Effector memory CD8-positive, alpha-beta T cell (primary cell): Measurements from ENCODE around the gene INKA1.
"Not testable (repeated sequence)": the region's sequence is repeated elsewhere in the genome, so short reads cannot be mapped to it uniquely, and the experiment has no call there.

Source experiments
- ATAC-seq: fragments of 150-1000 bp; cut with Tn5 transposase; replicated peaks from 2 replicates; pipeline ENCODE4 v1.10.0; 2021; ENCODE audit warnings: mild to moderate bottlenecking, moderate library complexity
- DNase-seq, 3 experiments: peaks; one replicate each; pipeline ENCODE4 v3.0.0; 2021
- H3K27ac Mint-ChIP-seq, 2 donors: one replicate each; pipeline ENCODE4 v1.8.0; 2022; ENCODE audit warnings: mild to moderate bottlenecking in 2 of 2, mixed read lengths in 2 of 2, moderate library complexity in 2 of 2
- H3K27me3 Mint-ChIP-seq, 2 donors: one replicate each; pipeline ENCODE4 v1.8.0; 2022; ENCODE audit warnings: mixed read lengths in 2 of 2
- H3K36me3 Mint-ChIP-seq: one replicate; pipeline ENCODE4 v1.8.0; 2022; ENCODE audit warnings: mild to moderate bottlenecking, moderate library complexity, mixed read lengths; ENCODE audit not compliant: insufficient read depth
- H3K4me1 Mint-ChIP-seq, 2 donors: one replicate each; pipeline ENCODE4 v1.8.0; 2022; ENCODE audit warnings: low read depth in 2 of 2, mixed read lengths in 2 of 2
- H3K4me3 Mint-ChIP-seq, 2 donors: one replicate each; pipeline ENCODE4 v1.8.0; 2022; ENCODE audit warnings: mild to moderate bottlenecking in 2 of 2, mixed read lengths in 2 of 2, moderate library complexity in 2 of 2
- H3K9me3 Mint-ChIP-seq, 2 donors: one replicate each; pipeline ENCODE4 v1.8.0; 2022; ENCODE audit warnings: mixed read lengths in 2 of 2
- total RNA-seq, 9 experiments: gene quantifications; one replicate each; lab custom pipeline; 2026; lab: John Stamatoyannopoulos, UW

The INKA1 gene
- total RNA-seq = 0 to 1.2 (median 0.43) reads per million in 9 experiments

DNA sequence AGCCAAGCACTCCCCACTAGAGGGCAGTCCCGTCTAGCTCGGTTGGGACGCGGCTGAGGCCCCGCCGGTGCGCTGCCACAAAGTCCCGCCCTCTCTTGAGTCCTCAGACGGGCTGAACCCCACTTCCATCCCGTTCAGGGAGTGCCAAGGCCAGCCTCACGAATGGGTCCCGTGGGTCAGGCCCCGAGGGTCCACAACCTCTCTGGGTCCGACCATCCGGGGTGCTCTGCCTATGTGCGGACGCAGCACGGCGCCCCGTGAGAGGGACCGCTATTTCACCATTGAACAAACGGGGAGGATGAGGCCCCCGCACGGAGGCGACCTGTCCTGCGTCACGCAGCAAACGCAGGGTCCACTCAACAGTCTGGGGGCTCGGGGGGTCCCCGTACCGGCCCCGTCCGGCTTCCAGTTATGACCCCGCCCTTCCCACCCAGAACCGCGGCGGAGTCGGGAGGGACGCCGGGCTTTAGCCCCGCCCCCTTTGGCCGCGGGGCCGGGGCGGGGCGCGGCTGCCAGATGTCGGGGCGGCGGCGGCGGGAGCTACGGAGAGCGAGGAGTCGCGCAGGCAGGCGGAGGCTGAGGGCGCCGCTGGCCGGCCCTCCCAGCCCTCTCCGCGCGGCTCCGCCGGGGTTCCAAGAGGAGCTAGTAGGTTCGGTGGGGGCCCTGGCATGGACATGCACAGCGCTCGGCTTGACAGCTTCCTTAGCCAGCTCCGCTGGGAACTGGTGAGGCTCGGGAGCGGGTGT lies at the start of gene INKA1:
INKA1 (plus strand) TSS at position 543 of the 746 bp plus-strand sequence; CDS start at position 675, 132 bp downstream.
- DNase-seq (peak; percentile 86 to 89 (median 88)), ATAC-seq (peak; percentile 87)
- Mint-ChIP-seq H3K27me3 (no peaks in the 10 kb centered on the region), H3K4me1 (peaks cover 22% of the 10 kb centered on the region in 2 donors), H3K4me3 (peak within 1 kb of the TSS; percentile 77 to 82), H3K9me3 (no peaks in the 10 kb centered on the region), H3K36me3 (peaks cover 3% of the 10 kb centered on the region), H3K27ac (peak within 1 kb of the TSS; percentile 92)

DNA sequence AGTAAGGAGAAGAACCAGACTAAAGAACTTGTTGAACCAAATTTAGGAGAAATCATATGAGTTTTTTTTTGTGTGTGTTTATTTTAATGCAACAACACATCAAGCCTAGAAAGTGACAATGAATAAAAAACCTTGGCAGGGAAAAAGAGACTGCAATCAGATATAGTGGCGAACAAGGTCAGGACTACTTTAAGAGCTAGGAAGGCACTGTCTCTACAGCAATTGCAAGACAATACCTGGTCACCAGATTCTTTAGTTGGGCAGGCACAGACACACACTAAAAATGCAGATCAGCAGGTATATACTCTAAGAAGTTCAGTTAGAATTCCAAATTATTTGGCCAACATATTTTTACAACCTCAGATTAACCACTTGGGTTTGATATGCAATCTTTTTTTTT lies 48.5 kb upstream of the INKA1 start:
- H3K4me3 Mint-ChIP-seq = no peak overlapping the region
- ATAC-seq = no peak
- H3K4me1 Mint-ChIP-seq = peaks cover 22 to 55% of the 10 kb centered on the region in 2 donors
- H3K36me3 Mint-ChIP-seq = peaks cover 3% of the 10 kb centered on the region
- H3K27me3 Mint-ChIP-seq = no peaks in the 10 kb centered on the region
- DNase-seq = no peak
- H3K27ac Mint-ChIP-seq = peak overlapping the region in 1 of 2 donors; percentile 52
- no peaks in the 10 kb centered on the region for H3K9me3 Mint-ChIP-seq

DNA sequence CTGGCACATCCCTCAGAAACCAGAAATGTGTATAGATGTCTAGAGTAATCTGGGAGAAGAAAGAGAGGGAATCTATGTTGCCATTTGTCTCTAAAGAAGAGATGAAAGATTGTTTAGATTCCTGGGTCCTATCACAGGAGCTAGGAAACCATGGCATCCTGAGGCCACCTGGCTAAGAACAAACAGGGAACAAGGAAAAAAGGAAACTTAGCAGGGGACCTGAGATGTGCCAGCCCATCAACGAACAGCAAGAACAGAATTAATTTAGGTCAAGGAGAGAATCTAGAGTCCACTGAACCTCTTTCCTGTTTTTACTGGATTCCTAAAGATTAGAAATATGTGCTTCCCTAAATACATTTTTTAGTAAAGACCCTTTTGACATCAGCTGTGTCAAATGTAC lies 47.0 kb upstream of the INKA1 start:
- Mint-ChIP-seq H3K4me3 (no peak overlapping the region), H3K27me3 (no peaks in the 10 kb centered on the region), H3K27ac (peak overlapping the region in 1 of 2 donors; percentile 49)

DNA sequence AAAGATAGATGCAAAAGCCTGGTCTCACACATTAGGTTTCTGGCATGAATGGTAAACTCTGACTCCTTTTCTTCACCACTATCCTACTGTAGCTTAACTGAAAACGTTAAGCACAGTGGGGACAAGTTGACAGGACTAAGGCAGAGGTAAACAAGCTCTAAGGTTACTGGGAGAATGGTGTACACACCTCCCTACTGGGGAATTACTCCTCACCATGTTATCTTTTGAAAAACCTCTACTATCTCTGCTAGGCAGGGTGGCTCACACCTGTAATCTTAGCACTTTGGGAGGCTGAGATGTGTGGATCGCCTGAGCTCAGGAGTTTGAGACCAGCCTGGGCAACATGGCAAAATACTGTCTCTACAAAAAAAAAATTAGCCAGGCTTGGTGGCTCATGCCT lies 45.9 kb upstream of the INKA1 start:
- H3K4me1 Mint-ChIP-seq = peaks cover 24 to 54% of the 10 kb centered on the region in 2 donors
- H3K36me3 Mint-ChIP-seq = no peaks in the 10 kb centered on the region
- no peaks in the 10 kb centered on the region for H3K9me3 Mint-ChIP-seq
- no peak for ATAC-seq
- DNase-seq = no peak
- peak overlapping the region in 1 of 2 donors; percentile 4 for H3K27ac Mint-ChIP-seq
- H3K4me3 Mint-ChIP-seq = no peak overlapping the region
- no peaks in the 10 kb centered on the region for H3K27me3 Mint-ChIP-seq

More for the DNA sequence above, 47.0 kb upstream of the INKA1 start:
- H3K4me1 Mint-ChIP-seq = peaks cover 24 to 54% of the 10 kb centered on the region in 2 donors
- ATAC-seq (no peak), DNase-seq (no peak)
- peaks cover 3% of the 10 kb centered on the region for H3K36me3 Mint-ChIP-seq
- no peaks in the 10 kb centered on the region for H3K9me3 Mint-ChIP-seq

DNA sequence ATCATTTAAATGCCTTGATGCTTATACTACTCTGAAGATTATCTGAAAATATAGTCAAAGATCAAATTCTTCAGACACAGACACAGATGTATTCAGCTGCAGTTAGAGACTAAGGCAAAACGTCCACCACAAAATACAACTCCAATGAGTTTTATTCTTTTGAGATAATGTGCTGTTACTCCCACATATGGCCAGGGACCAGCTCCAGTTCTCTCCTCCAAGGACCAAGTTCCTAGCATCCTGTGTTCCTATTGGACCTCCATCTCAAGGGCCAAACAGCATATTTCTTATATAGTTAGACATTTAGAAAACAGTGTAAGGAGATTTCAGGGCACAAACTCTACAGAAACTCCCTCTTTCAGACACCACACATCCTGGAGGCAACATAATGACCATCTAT lies 43.8 kb upstream of the INKA1 start:
- Mint-ChIP-seq H3K9me3 (no peaks in the 10 kb centered on the region), H3K4me1 (peaks cover 20 to 47% of the 10 kb centered on the region in 2 donors), H3K27me3 (no peaks in the 10 kb centered on the region), H3K27ac (peak overlapping the region in 1 of 2 donors; percentile 44), H3K4me3 (no peak overlapping the region), H3K36me3 (peaks cover 9% of the 10 kb centered on the region)
- no peak for DNase-seq
- ATAC-seq = no peak

DNA sequence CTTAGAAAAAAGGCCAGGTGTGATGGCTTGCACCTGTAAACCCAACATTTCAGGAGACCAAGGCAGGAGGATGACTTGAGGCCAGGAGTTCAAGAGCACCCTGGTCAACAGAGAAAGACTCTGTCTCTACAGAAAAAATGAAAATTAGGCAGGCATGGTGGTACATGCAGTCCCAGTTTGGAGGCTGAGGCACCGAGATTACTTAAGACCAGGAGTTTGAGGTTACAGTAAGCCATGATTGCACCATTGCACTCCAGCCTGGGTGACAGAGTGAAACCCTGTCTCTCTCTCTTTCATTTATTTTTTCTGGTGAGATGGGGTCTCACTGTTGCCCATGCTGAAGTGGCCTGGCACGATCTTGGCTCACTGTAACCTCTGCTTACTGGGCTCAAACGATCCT lies 41.4 kb upstream of the INKA1 start:
- ATAC-seq (no peak), DNase-seq (no peak)
- H3K27ac Mint-ChIP-seq = no peak overlapping the region
- no peaks in the 10 kb centered on the region for H3K9me3 Mint-ChIP-seq
- H3K27me3 Mint-ChIP-seq = no peaks in the 10 kb centered on the region
- H3K4me3 Mint-ChIP-seq = no peak overlapping the region
- H3K36me3 Mint-ChIP-seq = peaks cover 9% of the 10 kb centered on the region
- H3K4me1 Mint-ChIP-seq = peaks cover 14 to 36% of the 10 kb centered on the region in 2 donors

DNA sequence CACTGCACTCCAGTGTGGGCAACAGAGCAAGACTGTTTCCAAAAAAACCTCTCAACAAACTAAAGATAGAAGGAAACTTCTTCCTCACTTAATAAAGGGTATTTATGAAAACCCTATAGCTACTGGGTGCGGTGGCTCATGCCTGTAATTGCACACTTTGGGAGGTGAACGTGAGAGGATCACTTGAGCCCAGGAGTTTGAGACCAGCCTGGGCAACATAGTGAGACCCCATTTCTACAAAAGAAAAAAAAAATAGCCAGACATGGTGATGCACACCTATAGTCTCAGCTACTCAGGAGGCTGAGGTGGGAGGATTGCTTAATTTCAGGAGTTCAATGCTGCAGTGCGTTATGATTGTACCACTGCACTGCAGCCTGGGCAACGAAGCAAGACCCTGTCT lies 39.1 kb upstream of the INKA1 start:
- no peak overlapping the region for H3K27ac Mint-ChIP-seq
- DNase-seq (no peak), ATAC-seq (no peak)
- no peaks in the 10 kb centered on the region for H3K9me3 Mint-ChIP-seq
- peaks cover 8 to 21% of the 10 kb centered on the region in 2 donors for H3K4me1 Mint-ChIP-seq
- peaks cover 9% of the 10 kb centered on the region for H3K36me3 Mint-ChIP-seq
- H3K27me3 Mint-ChIP-seq = no peaks in the 10 kb centered on the region
- no peak overlapping the region for H3K4me3 Mint-ChIP-seq

DNA sequence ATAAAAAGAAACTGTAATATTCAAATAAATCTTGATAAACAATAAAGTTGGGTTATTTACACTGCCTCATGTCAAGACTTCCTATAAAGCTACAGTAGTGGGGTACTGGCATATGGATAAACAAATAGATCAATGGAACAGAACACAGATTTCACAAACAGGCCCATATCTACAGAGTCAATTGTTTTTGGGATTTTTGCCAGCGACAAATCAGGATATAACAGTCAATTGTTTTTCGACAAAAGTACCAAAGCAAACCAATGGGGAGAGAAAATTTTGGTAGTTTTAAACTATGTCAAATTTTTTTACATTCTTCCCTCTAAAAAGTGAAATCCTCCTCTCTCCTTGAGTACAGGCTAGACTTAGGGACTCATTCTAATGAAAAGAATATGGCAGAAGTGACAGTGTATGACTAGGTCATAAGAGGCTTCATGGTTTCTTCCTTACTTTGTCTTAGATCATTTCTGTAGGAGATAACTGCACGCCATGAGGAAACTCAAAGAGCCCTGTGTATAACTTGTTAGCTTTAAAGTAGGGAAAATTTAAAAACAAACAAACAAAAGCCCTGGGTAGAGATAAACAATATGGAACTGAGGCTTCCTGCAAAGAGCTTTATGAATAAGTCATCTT lies 33.7 kb upstream of the INKA1 start:
- Mint-ChIP-seq H3K9me3 (no peaks in the 10 kb centered on the region), H3K4me1 (peaks cover 7 to 28% of the 10 kb centered on the region in 2 donors), H3K4me3 (no peak overlapping the region), H3K27ac (peak overlapping the region in 1 of 2 donors; percentile 8), H3K36me3 (peaks cover 2% of the 10 kb centered on the region), H3K27me3 (no peaks in the 10 kb centered on the region)
- no peak for ATAC-seq
- no peak for DNase-seq

DNA sequence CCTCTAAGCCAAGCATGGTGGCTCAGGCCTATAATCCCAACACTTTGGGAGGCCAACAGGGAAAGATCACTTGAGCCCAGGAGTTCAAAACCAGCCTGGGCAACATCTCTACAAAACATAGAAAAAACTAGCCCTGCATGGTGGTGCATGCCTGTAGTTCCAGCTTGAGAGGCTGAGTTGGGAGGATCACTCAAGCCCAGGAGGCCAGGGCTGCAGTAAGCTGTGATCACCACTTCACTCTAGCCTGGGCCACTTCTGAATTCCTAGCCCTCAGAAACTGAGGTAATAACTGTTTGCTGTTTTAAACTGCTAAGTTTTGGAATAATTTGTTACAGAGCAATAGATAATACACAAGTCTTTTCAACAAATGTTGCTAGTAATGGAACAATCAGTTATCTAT lies 33.1 kb upstream of the INKA1 start:
- H3K4me1 Mint-ChIP-seq = peaks cover 5 to 27% of the 10 kb centered on the region in 2 donors
- peaks cover 2% of the 10 kb centered on the region for H3K36me3 Mint-ChIP-seq
- ATAC-seq (no peak), DNase-seq (no peak)
- no peaks in the 10 kb centered on the region for H3K9me3 Mint-ChIP-seq
- peak overlapping the region in 1 of 2 donors; percentile 8 for H3K27ac Mint-ChIP-seq
- H3K27me3 Mint-ChIP-seq = no peaks in the 10 kb centered on the region
- H3K4me3 Mint-ChIP-seq = no peak overlapping the region

DNA sequence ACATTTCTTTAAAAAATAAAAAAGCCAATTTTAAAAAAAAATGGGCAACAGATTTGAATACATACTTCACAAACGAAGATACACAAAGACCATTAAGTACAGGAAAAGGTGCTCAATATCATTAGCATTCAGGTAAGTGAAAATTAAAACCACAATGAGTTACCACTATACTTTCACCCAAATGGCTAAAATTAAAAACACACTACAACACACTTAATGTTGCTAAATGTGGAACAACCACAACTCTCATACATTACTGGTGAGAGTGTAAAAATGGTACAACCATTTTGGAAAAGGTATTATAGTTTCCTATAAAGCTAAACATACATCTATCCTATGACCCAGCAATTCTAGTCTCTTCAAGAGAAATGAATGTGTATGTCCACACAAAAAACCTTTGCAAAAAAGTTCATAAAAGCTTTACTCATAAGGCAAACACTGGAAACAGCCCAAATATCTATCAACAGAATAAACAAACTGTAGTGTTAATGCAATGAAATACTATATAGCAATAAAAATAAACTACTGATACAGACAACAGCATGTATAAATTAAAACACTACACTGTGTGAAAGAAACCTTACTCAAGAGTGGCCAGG lies 31.6 kb upstream of the INKA1 start:
- Mint-ChIP-seq H3K4me1 (peaks cover 7 to 25% of the 10 kb centered on the region in 2 donors), H3K9me3 (no peaks in the 10 kb centered on the region), H3K27ac (no peak overlapping the region), H3K27me3 (no peaks in the 10 kb centered on the region), H3K4me3 (no peak overlapping the region), H3K36me3 (peaks cover 10% of the 10 kb centered on the region)
- DNase-seq = no peak
- no peak for ATAC-seq

DNA sequence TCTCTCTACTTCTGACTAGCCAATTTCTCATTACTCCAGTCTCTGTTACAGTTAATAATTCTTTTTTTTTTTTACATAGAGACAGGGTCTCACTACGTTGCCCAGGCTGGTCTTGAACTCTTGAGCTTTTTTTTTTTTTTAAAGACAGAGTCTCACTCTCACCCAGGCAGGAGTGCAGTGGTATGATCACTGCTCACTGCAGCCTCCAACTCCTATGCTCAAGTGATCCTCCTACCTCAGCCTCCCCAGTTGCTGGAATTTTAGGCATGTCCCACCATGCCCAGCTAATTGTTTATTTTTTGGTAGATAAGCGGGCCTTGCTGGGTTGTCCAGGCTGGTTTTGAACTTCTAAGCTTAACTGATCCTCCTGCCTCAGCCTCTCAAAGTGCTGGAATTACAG lies 30.4 kb upstream of the INKA1 start:
- H3K36me3 Mint-ChIP-seq = peaks cover 19% of the 10 kb centered on the region
- no peak overlapping the region for H3K4me3 Mint-ChIP-seq
- H3K27ac Mint-ChIP-seq = no peak overlapping the region
- DNase-seq (no peak), ATAC-seq (no peak)
- H3K9me3 Mint-ChIP-seq = no peaks in the 10 kb centered on the region
- H3K27me3 Mint-ChIP-seq = no peaks in the 10 kb centered on the region
- peaks cover 10 to 30% of the 10 kb centered on the region in 2 donors for H3K4me1 Mint-ChIP-seq

DNA sequence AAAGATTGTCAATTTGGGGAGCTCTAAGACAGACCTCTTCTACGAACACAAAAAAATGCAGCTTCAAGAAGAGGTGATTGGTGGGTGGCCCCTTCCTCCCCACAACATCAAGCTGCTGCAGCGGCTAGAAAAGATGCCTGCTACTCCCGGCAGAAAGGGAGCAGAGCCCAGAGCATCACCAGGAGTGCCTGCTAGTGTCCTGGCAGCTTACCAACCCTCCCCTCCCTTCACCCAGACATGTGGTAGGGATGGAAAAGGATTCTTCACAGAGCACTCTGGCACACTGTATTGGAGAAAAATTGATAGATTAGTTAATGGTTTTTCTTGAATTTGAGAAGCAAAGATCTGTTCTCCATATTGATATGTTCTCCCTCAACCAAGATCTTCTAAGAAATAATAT lies 27.5 kb upstream of the INKA1 start:
- Mint-ChIP-seq H3K36me3 (peaks cover 35% of the 10 kb centered on the region), H3K27me3 (no peaks in the 10 kb centered on the region), H3K4me3 (no peak overlapping the region), H3K27ac (no peak overlapping the region), H3K4me1 (peaks cover 20 to 31% of the 10 kb centered on the region in 2 donors), H3K9me3 (no peaks in the 10 kb centered on the region)
- ATAC-seq = no peak
- DNase-seq = no peak

DNA sequence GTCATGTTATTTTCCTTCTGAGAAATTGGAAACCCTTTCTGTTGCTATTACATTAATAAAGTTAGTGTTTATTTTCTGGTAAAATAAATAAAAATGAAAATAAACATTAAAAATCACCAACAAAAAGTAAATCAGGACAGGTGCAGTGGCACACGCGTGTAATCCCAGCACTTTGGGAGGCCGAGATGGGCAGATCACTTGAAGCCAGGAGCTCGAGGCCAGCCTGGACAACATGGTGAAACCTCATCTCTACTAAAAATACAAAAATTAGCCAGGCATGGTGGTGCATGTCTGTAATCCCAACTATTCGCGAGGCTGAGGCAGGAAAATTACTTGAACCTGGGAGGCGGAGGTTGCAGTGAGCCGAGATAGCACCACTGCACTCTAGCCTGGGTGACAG lies 27.0 kb upstream of the INKA1 start:
- H3K27ac Mint-ChIP-seq, H3K4me3 Mint-ChIP-seq, DNase-seq, H3K27me3 Mint-ChIP-seq, H3K9me3 Mint-ChIP-seq, ATAC-seq: not testable (repeated sequence)
- H3K4me1 Mint-ChIP-seq = peaks cover 20 to 37% of the 10 kb centered on the region in 2 donors
- H3K36me3 Mint-ChIP-seq = peaks cover 39% of the 10 kb centered on the region
